Suprapubic skin (tissue), 4 donors: ENCODE results near the gene OSBPL9.

Source experiments
- CTCF ChIP-seq, 2 donors: fragments of 200-600 bp in 1 of 2; fragments of 450-650 bp in 1 of 2; sonication (generic) in 1 of 2; IDR thresholded peaks; one replicate each; pipeline ENCODE4 v1.5.1; 2016 to 2019; ENCODE audit warnings: antibody characterized with exemption in 2 of 2, mild to moderate bottlenecking in 1 of 2, moderate library complexity in 1 of 2
- EP300 ChIP-seq: sonication (generic); formaldehyde crosslinking; IDR thresholded peaks from one replicate; pipeline ENCODE4 v1.6.1; 2017; ENCODE audit warnings: antibody characterized with exemption
- POLR2AphosphoS5 ChIP-seq, 3 donors: sonication (generic); formaldehyde crosslinking; IDR thresholded peaks; one replicate each; pipeline ENCODE4 v1.6.1; 2017; ENCODE audit warnings: antibody characterized with exemption in 3 of 3

GRCh38 chr1:51575406-51576084 is 41.3 kb upstream of the OSBPL9 start:
- TF ChIP-seq CTCF (IDR thresholded peaks at IDR 0.05) (no peak), POLR2AphosphoS5 (IDR thresholded peaks at IDR 0.05) (no peak), EP300 (no peak)
